ENCODE measurements around the gene DKK3.
A peak's percentile ranks its signal among the peaks of the same experiment; 100 is the strongest.

Gene DKK3

DNA sequence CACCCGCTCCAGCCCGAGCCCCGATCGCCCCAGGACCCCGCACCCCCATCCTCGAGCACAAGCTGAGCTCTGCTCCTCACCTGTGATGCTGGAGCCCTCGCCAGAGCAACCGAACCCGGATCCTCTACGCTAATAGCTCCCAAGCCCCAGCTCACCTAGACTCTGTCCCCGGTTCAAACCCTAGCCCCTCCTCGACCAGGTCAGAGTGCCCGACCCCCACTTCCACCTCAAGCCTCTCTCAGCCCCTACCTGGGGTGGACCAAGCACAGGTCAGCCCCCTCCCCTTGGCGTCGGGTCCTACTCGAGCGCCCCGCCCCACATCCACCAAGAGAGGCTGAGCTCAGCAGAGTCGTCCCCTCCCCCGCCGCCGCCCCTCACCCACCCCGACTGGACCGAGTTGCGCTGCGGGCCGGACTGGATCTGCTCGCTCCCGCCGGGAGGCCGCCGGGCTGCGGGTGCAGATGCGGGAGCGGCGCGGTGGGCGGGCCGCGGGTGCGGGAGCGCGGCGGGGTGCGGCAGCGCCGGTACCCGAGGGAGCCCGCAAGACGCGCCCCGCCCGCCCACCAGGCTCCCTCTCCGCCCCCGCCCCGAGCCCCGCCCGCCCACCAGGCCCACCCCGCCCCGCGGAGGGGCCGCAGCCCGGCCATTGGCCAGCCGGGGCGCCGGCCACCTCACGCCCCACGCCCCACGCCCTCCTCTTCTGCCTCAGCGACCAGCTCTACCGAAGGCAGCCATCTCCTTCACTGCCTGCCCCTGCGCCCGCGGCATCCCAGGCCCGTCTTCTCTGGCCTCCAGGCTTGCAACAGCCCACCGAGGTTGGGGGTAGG, 577 bp upstream of the DKK3 start:
- peak; percentile 91 for ATAC-seq
- TF ChIP-seq, protein P1, sequence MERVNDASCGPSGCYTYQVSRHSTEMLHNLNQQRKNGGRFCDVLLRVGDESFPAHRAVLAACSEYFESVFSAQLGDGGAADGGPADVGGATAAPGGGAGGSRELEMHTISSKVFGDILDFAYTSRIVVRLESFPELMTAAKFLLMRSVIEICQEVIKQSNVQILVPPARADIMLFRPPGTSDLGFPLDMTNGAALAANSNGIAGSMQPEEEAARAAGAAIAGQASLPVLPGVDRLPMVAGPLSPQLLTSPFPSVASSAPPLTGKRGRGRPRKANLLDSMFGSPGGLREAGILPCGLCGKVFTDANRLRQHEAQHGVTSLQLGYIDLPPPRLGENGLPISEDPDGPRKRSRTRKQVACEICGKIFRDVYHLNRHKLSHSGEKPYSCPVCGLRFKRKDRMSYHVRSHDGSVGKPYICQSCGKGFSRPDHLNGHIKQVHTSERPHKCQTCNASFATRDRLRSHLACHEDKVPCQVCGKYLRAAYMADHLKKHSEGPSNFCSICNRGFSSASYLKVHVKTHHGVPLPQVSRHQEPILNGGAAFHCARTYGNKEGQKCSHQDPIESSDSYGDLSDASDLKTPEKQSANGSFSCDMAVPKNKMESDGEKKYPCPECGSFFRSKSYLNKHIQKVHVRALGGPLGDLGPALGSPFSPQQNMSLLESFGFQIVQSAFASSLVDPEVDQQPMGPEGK (CRISPR knock-in tag; IDR thresholded peaks at IDR 0.05; ENCODE audit: borderline replicate concordance), result no peak
- TF ChIP-seq, protein P2, sequence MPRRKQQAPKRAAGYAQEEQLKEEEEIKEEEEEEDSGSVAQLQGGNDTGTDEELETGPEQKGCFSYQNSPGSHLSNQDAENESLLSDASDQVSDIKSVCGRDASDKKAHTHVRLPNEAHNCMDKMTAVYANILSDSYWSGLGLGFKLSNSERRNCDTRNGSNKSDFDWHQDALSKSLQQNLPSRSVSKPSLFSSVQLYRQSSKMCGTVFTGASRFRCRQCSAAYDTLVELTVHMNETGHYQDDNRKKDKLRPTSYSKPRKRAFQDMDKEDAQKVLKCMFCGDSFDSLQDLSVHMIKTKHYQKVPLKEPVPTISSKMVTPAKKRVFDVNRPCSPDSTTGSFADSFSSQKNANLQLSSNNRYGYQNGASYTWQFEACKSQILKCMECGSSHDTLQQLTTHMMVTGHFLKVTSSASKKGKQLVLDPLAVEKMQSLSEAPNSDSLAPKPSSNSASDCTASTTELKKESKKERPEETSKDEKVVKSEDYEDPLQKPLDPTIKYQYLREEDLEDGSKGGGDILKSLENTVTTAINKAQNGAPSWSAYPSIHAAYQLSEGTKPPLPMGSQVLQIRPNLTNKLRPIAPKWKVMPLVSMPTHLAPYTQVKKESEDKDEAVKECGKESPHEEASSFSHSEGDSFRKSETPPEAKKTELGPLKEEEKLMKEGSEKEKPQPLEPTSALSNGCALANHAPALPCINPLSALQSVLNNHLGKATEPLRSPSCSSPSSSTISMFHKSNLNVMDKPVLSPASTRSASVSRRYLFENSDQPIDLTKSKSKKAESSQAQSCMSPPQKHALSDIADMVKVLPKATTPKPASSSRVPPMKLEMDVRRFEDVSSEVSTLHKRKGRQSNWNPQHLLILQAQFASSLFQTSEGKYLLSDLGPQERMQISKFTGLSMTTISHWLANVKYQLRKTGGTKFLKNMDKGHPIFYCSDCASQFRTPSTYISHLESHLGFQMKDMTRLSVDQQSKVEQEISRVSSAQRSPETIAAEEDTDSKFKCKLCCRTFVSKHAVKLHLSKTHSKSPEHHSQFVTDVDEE (CRISPR knock-in tag; IDR thresholded peaks at IDR 0.05), result no peak

DNA sequence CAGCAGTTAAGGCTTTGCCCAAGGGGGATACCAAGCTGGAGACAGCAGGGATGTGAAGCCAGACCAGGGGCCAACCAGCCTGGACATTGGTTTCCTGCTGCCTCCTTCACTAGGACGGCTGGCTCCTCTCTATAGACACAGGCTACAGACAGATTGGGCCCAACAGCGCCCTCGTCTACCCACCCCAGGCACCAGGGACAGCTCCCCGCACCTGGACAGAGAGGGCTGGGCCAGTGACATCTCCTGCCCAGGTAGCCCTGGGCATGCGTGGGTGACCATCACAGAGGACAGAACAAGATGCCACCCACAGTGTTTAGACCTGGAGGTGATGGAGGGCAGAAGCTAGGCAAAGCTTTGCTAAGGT, 1.2 kb downstream of the DKK3 start:
- no peak for TF ChIP-seq TCF4 (CRISPR knock-in tag; IDR thresholded peaks at IDR 0.05; ENCODE audit: borderline replicate concordance)
- no peak for TF ChIP-seq CSDC2 (CRISPR knock-in tag; IDR thresholded peaks at IDR 0.05)
- no peak for TF ChIP-seq BACH2 (CRISPR knock-in tag; IDR thresholded peaks at IDR 0.05; ENCODE audit: borderline replicate concordance)
- no peak for TF ChIP-seq GLIS3 (CRISPR knock-in tag; IDR thresholded peaks at IDR 0.05)
- TF ChIP-seq SNAI2 (CRISPR knock-in tag; IDR thresholded peaks at IDR 0.05), result no peak
- TF ChIP-seq, protein P2 (CRISPR knock-in tag; IDR thresholded peaks at IDR 0.05), result no peak
- no peak for TF ChIP-seq ZFP30 (CRISPR knock-in tag; IDR thresholded peaks at IDR 0.05)
- TF ChIP-seq OSR1 (CRISPR knock-in tag; IDR thresholded peaks at IDR 0.05), result no peak
- TF ChIP-seq, protein P1 (CRISPR knock-in tag; IDR thresholded peaks at IDR 0.05; ENCODE audit: borderline replicate concordance), result no peak
- TF ChIP-seq ZNF8 (CRISPR knock-in tag; IDR thresholded peaks at IDR 0.05), result no peak
- TF ChIP-seq PPARA (CRISPR knock-in tag; IDR thresholded peaks at IDR 0.05; ENCODE audit: borderline replicate concordance), result no peak
- no peak for TF ChIP-seq RARB (CRISPR knock-in tag; IDR thresholded peaks at IDR 0.05)
- TF ChIP-seq, protein P3, sequence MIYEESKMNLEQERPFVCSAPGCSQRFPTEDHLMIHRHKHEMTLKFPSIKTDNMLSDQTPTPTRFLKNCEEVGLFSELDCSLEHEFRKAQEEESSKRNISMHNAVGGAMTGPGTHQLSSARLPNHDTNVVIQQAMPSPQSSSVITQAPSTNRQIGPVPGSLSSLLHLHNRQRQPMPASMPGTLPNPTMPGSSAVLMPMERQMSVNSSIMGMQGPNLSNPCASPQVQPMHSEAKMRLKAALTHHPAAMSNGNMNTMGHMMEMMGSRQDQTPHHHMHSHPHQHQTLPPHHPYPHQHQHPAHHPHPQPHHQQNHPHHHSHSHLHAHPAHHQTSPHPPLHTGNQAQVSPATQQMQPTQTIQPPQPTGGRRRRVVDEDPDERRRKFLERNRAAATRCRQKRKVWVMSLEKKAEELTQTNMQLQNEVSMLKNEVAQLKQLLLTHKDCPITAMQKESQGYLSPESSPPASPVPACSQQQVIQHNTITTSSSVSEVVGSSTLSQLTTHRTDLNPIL (CRISPR knock-in tag; IDR thresholded peaks at IDR 0.05; ENCODE audit: low read depth), result no peak
- TF ChIP-seq ZFP3 (CRISPR knock-in tag; IDR thresholded peaks at IDR 0.05), result no peak
- TF ChIP-seq ZNF565 (CRISPR knock-in tag; conservative IDR thresholded peaks at IDR 0.05; ENCODE audit: low read depth), result no peak
- no peak for TF ChIP-seq ZNF70 (CRISPR knock-in tag; IDR thresholded peaks at IDR 0.05)
- ATAC-seq, result no peak

DNA sequence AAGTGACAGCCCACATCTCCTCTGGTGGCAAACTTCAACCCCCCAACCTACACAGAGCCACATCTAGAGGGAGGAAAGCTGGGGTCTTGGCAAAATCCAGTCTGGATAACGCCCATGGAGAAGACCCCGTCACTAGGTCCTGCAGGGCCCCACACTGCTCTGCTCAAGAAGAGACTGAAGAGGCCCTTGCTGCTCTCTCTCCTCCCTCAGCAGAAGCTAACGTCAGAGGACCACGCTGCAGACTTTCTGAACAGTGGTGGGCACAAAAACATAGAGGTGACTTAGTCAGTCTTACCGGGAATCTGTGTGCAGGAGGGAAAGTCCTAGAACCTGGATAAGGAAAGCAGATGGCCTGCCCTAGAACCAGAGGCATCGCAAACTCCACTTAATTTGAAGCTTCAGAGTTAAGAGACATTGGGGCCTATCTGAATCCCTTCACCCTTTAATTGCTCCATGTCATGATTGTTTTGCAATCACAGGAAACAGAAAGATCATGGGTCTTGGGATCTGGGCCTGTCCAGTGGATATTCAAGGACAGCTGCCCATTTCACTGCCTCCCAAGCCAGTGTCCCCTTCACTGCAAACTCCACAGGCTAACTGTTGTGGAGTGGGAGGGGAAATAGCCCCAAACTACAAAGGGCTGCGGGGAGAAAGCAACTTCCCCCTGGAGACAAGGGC, 1.7 kb downstream of the DKK3 start:
- no peak for ATAC-seq
- TF ChIP-seq OSR1 (CRISPR knock-in tag; IDR thresholded peaks at IDR 0.05) (no peak), PPARA (CRISPR knock-in tag; IDR thresholded peaks at IDR 0.05; ENCODE audit: borderline replicate concordance) (no peak), BACH2 (CRISPR knock-in tag; IDR thresholded peaks at IDR 0.05; ENCODE audit: borderline replicate concordance) (no peak), RARB (CRISPR knock-in tag; IDR thresholded peaks at IDR 0.05) (no peak), ZC3H10 (CRISPR knock-in tag; IDR thresholded peaks at IDR 0.05) (no peak)
- TF ChIP-seq, protein P4, sequence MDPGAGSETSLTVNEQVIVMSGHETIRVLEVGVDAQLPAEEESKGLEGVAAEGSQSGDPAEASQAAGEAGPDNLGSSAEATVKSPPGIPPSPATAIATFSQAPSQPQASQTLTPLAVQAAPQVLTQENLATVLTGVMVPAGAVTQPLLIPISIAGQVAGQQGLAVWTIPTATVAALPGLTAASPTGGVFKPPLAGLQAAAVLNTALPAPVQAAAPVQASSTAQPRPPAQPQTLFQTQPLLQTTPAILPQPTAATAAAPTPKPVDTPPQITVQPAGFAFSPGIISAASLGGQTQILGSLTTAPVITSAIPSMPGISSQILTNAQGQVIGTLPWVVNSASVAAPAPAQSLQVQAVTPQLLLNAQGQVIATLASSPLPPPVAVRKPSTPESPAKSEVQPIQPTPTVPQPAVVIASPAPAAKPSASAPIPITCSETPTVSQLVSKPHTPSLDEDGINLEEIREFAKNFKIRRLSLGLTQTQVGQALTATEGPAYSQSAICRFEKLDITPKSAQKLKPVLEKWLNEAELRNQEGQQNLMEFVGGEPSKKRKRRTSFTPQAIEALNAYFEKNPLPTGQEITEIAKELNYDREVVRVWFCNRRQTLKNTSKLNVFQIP (CRISPR knock-in tag; IDR thresholded peaks at IDR 0.05; ENCODE audit: borderline replicate concordance, low read depth), result no peak
- TF ChIP-seq, protein P2 (CRISPR knock-in tag; IDR thresholded peaks at IDR 0.05), result no peak

Data from SK-N-SH treated with all-trans-retinoic acid at 6 μM for 48 hours (cell line).